ENCODE data around the gene PROK1.

Gene PROK1

DNA sequence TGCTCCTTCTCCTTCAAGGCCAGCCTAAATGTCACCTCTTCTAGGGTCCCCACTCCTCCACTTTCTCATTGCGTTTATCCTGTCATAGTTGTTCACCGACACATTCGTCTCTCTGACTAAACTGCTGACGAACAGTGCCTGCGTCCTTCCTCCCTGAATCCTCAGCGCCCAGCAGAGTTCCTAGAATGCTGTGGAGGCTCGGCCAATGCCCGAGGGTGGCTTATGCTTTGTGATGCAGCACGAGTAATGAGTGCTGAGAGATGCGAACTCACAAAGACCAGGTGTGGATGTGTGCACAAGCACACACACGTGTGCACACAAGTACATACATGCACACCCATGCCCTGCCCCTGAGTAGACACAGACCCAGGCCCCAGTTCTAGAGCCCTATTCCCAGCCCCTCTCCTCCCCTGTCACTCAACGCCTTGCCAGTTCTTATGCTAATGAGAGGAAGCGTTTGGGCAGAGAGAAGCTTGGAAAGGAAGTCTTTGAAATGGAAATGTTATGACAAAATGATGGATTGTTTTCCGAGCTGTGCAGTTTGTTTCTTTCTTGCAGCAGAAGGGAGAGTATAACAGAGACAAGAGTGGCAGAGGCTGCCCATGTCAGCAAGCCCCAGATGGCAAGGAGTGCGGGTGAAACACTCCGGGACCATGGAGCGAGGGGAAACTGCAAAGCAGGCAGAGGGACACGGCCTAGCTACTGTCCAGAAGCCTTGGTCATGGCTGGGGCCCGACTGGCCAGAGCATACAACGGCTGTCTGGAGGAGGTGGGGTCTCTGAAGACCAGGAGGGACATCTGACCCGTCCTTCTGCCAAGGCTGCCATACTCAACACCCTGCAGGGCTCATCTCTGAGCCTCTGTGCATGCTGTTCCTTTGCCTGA lies 43.8 kb downstream of the PROK1 start:
- Histone ChIP-seq H4K20me1 (ENCODE audit: insufficient read depth, low read length) (no peaks in the 10 kb centered on the region), H3K27me3 (ENCODE audit: insufficient read depth, low read length) (no peaks in the 10 kb centered on the region), H3K9ac (ENCODE audit: low read length) (no peak overlapping the region), H2AFZ (ENCODE audit: low read length) (no peak overlapping the region), H3K27ac (ENCODE audit: low read depth, low read length, poor library complexity, severe bottlenecking) (no peak overlapping the region), H3K4me1 (ENCODE audit: insufficient read depth, low read length, severe bottlenecking) (no peaks in the 10 kb centered on the region), H3K9me3 (ENCODE audit: low read length) (no peaks in the 10 kb centered on the region), H3K4me3 (ENCODE audit: low read depth, low read length, poor library complexity, severe bottlenecking) (no peak overlapping the region), H3K4me2 (ENCODE audit: low read length) (no peak overlapping the region), H3K9me2 (ENCODE audit: low read depth, low read length) (no peaks in the 10 kb centered on the region), H3K36me3 (ENCODE audit: insufficient read depth, low read length) (no peaks in the 10 kb centered on the region), H3K79me2 (ENCODE audit: insufficient read depth, low read length) (no peaks in the 10 kb centered on the region), H3F3A (ENCODE audit: insufficient read depth, low read length) (no peaks in the 10 kb centered on the region)
- TF ChIP-seq, protein P1, sequence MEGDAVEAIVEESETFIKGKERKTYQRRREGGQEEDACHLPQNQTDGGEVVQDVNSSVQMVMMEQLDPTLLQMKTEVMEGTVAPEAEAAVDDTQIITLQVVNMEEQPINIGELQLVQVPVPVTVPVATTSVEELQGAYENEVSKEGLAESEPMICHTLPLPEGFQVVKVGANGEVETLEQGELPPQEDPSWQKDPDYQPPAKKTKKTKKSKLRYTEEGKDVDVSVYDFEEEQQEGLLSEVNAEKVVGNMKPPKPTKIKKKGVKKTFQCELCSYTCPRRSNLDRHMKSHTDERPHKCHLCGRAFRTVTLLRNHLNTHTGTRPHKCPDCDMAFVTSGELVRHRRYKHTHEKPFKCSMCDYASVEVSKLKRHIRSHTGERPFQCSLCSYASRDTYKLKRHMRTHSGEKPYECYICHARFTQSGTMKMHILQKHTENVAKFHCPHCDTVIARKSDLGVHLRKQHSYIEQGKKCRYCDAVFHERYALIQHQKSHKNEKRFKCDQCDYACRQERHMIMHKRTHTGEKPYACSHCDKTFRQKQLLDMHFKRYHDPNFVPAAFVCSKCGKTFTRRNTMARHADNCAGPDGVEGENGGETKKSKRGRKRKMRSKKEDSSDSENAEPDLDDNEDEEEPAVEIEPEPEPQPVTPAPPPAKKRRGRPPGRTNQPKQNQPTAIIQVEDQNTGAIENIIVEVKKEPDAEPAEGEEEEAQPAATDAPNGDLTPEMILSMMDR (IDR thresholded peaks at IDR 0.05; ENCODE audit: low read length), result no peak
- no peak for TF ChIP-seq EZH2 (IDR thresholded peaks at IDR 0.05; ENCODE audit: borderline replicate concordance, low read length)

DNA sequence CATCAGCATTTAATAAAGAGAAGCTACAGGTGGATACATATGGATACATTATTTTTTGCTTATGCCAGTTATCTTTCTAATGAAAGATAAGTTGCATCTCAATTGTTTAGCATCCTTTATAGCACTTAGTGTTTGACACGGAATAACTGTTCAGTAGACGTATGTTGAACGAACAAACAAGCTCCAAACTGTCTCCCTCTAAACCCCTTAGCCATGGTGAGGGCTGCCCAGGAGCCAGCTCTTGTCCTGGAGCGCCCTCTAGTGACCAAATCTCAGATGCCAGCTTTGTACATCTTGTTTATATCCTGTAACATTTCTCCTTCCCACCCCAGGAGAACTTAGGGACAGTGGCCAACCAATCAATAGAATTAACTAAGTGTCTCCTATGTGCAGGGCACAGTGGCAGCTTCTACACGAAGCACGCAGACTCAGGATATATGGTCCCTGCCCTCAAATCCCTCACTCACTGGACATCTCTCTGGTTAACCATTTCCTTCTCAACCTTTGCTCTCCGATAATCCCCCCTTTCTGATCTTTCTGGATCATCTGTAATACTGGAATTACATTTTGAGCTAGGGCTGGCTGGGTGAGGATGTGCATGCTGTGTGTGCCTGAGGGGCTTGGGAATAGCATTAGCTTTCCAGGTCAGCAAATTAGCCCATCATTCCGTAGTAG lies 45.1 kb downstream of the PROK1 start:
- Histone ChIP-seq H3K27me3 (ENCODE audit: insufficient read depth, low read length) (no peaks in the 10 kb centered on the region), H3F3A (ENCODE audit: insufficient read depth, low read length) (no peaks in the 10 kb centered on the region), H3K27ac (ENCODE audit: low read depth, low read length, poor library complexity, severe bottlenecking) (no peak overlapping the region), H3K36me3 (ENCODE audit: insufficient read depth, low read length) (no peaks in the 10 kb centered on the region), H3K9me2 (ENCODE audit: low read depth, low read length) (no peaks in the 10 kb centered on the region), H4K20me1 (ENCODE audit: insufficient read depth, low read length) (no peaks in the 10 kb centered on the region), H3K4me1 (ENCODE audit: insufficient read depth, low read length, severe bottlenecking) (no peaks in the 10 kb centered on the region), H3K9ac (ENCODE audit: low read length) (no peak overlapping the region), H2AFZ (ENCODE audit: low read length) (no peak overlapping the region), H3K4me3 (ENCODE audit: low read depth, low read length, poor library complexity, severe bottlenecking) (no peak overlapping the region), H3K4me2 (ENCODE audit: low read length) (no peak overlapping the region), H3K9me3 (ENCODE audit: low read length) (no peaks in the 10 kb centered on the region), H3K79me2 (ENCODE audit: insufficient read depth, low read length) (no peaks in the 10 kb centered on the region)
- TF ChIP-seq, protein P1 (IDR thresholded peaks at IDR 0.05; ENCODE audit: low read length), result peak; percentile 87
- no peak for TF ChIP-seq EZH2 (IDR thresholded peaks at IDR 0.05; ENCODE audit: borderline replicate concordance, low read length)

DNA sequence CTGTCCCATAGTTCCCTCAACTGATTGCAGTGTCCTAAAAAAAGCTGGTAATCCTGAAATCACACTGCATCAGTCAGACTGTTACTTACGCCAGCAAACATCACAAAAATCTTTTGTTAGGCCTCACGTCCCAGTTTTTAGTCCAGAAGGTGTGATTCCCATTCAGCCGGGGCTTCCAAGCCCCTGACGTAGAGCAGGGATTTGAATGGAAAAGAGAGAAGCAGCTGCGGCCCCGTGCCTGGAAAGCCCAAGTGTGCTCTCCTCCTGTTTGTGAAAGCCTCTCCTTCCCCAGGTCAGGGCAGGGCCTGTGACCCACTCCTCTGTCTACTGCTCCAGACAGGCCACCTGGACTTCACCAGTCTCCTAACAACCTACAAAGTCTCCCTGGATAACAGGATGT lies 47.3 kb downstream of the PROK1 start:
- Histone ChIP-seq H3K27ac (ENCODE audit: low read depth, low read length, poor library complexity, severe bottlenecking) (no peak overlapping the region), H2AFZ (ENCODE audit: low read length) (no peak overlapping the region), H3K27me3 (ENCODE audit: insufficient read depth, low read length) (no peaks in the 10 kb centered on the region), H3K9ac (ENCODE audit: low read length) (no peak overlapping the region), H3K4me3 (ENCODE audit: low read depth, low read length, poor library complexity, severe bottlenecking) (no peak overlapping the region), H4K20me1 (ENCODE audit: insufficient read depth, low read length) (no peaks in the 10 kb centered on the region), H3K4me2 (ENCODE audit: low read length) (no peak overlapping the region), H3K36me3 (ENCODE audit: insufficient read depth, low read length) (no peaks in the 10 kb centered on the region), H3K9me3 (ENCODE audit: low read length) (no peaks in the 10 kb centered on the region), H3K9me2 (ENCODE audit: low read depth, low read length) (no peaks in the 10 kb centered on the region), H3K79me2 (ENCODE audit: insufficient read depth, low read length) (no peaks in the 10 kb centered on the region), H3K4me1 (ENCODE audit: insufficient read depth, low read length, severe bottlenecking) (no peaks in the 10 kb centered on the region), H3F3A (ENCODE audit: insufficient read depth, low read length) (no peaks in the 10 kb centered on the region)
- TF ChIP-seq, protein P1 (IDR thresholded peaks at IDR 0.05; ENCODE audit: low read length), result no peak
- no peak for TF ChIP-seq EZH2 (IDR thresholded peaks at IDR 0.05; ENCODE audit: borderline replicate concordance, low read length)
